Measurements from ENCODE around the gene OAS1. TPM values are rescaled to one million over a fixed set of nuclear protein-coding genes. Genes with fewer than 3 reads are reported as not detected.
"Not testable (repeated sequence)": the region's sequence is repeated elsewhere in the genome, so short reads cannot be mapped to it uniquely, and the experiment has no call there.

OAS1 gene
- total RNA-seq, 1 experiment from 2014 or later = 0.64 TPM

DNA sequence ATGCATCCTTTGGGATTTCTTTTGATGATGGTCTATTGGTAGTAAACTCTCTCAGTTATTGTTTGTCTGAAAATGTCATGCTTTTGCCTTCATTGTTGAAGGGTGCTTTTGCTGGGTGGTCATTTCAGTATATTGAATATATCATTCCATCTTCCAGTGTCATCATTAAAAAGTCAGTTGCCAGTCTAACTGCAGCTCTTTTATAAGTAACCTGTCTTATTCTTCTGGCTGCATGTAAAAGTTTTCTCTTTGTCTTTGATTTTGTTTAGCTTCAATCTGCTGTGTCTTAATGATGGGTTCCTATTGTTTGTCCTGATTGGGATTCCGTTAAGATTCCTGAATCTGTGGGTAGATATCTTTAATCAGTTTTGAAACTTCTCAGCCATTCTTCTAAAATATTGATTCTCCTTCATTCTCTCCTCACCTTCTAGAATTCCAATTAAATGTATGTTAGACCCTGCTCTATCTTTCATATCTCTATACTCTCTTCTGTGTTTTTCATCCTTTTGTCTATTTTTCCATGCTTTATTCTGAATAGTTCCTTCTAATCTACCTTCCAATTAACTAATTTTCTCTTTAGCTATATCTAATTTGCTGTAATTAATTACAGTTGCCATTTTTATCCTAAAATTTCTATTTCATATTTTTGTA, 6.4 kb downstream of the OAS1 start:
- ChIA-PET POLR2A (no interaction called here), CTCF (no interaction called here), RAD21 (ENCODE audit: low non-redundant PET in 1 of 2, low total read pairs in 2 of 2, uncharacterized antibody in 2 of 2, unreplicated experiment in 2 of 2) (no interaction called here)
- H3K9ac ChIP-seq (ENCODE audit: low read length) = no peak overlapping the region
- BruUV-seq (replicated peaks) = no TSS peak
- no peak overlapping the region for H2AFZ ChIP-seq (ENCODE audit: low read depth, low read length, poor library complexity, severe bottlenecking)
- H3K27me3 ChIP-seq (ENCODE audit: insufficient read depth, low read length) = no peaks in the 10 kb centered on the region; the same call in 1 of the 2 replicates
- H3K9me2 ChIP-seq (ENCODE audit: insufficient read depth) = no peaks in the 10 kb centered on the region
- H3K4me2 ChIP-seq (ENCODE audit: low read length) = no peak overlapping the region
- no peaks in the 10 kb centered on the region for H3K79me2 ChIP-seq (ENCODE audit: insufficient read depth, low read length)
- H3K4me1 ChIP-seq (ENCODE audit: control insufficient read depth in 1 of 2, insufficient read depth in 2 of 2, low read length in 2 of 2) = no peaks in the 10 kb centered on the region
- no peaks in the 10 kb centered on the region for H4K20me1 ChIP-seq (ENCODE audit: insufficient read depth)
- no peaks in the 10 kb centered on the region for H3K36me3 ChIP-seq (ENCODE audit: control insufficient read depth in 1 of 2, insufficient read depth in 2 of 2, low read length in 2 of 2)
- H3K27ac ChIP-seq (ENCODE audit: low read depth, low read length) = no peak overlapping the region
- TF ChIP-seq MAX (IDR thresholded peaks at IDR 0.05) (no peak), SRF (IDR thresholded peaks at IDR 0.05; ENCODE audit: low read depth) (no peak), REST (IDR thresholded peaks at IDR 0.05; ENCODE audit: low read depth) (no peak), EZH2phosphoT487 (IDR thresholded peaks at IDR 0.05; ENCODE audit: borderline replicate concordance) (no peak), TCF7L2 (IDR thresholded peaks at IDR 0.05; ENCODE audit: borderline replicate concordance, extremely low read depth, insufficient read depth, insufficient read length) (no peak), JUND (IDR thresholded peaks at IDR 0.05) (no peak), EGR1 (IDR thresholded peaks at IDR 0.05; ENCODE audit: low read depth) (no peak), RAD21 (IDR thresholded peaks at IDR 0.05; ENCODE audit: low read depth) (no peak), SIN3A (IDR thresholded peaks at IDR 0.05; ENCODE audit: low read depth) (no peak), EZH2 (IDR thresholded peaks at IDR 0.05) (no peak), ATF3 (IDR thresholded peaks at IDR 0.05) (no peak), FOSL1 (IDR thresholded peaks at IDR 0.05; ENCODE audit: low read depth) (no peak)
- TF ChIP-seq, protein P1, sequence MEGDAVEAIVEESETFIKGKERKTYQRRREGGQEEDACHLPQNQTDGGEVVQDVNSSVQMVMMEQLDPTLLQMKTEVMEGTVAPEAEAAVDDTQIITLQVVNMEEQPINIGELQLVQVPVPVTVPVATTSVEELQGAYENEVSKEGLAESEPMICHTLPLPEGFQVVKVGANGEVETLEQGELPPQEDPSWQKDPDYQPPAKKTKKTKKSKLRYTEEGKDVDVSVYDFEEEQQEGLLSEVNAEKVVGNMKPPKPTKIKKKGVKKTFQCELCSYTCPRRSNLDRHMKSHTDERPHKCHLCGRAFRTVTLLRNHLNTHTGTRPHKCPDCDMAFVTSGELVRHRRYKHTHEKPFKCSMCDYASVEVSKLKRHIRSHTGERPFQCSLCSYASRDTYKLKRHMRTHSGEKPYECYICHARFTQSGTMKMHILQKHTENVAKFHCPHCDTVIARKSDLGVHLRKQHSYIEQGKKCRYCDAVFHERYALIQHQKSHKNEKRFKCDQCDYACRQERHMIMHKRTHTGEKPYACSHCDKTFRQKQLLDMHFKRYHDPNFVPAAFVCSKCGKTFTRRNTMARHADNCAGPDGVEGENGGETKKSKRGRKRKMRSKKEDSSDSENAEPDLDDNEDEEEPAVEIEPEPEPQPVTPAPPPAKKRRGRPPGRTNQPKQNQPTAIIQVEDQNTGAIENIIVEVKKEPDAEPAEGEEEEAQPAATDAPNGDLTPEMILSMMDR (IDR thresholded peaks at IDR 0.05 in 2 of 3, conservative IDR thresholded peaks at IDR 0.05 in 1 of 3; ENCODE audit: borderline replicate concordance in 1 of 3, insufficient read depth in 1 of 3, low read depth in 2 of 3, low read length in 2 of 3) = no peak
- intact Hi-C loops (cut with micrococcal nuclease) = no loop called here
- H3K9me3 ChIP-seq (ENCODE audit: control insufficient read depth in 1 of 2, insufficient read depth in 1 of 2, low read depth in 1 of 2, low read length in 2 of 2) = no peaks in the 10 kb centered on the region
- ATAC-seq = no peak
- no peak for DNase-seq (ENCODE audit: low read depth, low spot score)
- H3K4me3 ChIP-seq (replicated peaks in 1 of 2; ENCODE audit: low read depth in 1 of 2, low read length in 2 of 2) = no peak overlapping the region

DNA sequence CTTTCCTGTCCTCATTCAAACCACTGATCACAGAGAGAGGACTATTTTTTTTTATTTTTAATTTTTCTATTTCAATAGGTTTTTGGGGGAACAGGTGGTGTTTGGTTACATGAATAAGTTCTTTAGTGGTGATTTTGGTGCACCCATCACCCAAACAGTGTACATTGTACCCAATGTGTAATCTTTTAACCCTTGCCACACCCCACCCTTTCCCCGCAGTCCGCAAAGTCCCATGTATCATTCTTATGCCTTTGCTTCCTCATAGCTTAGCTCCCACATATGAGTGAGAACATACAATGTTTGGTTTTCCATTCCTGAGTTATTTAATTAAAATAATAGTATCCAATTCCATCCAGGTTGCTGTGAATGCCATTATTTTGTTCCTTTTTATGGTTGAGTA, 7.1 kb downstream of the OAS1 start:
- DNase-seq (ENCODE audit: low read depth, low spot score); H2AFZ ChIP-seq (ENCODE audit: low read depth, low read length, poor library complexity, severe bottlenecking); BruUV-seq (replicated peaks); ATAC-seq; H3K9me3 ChIP-seq (ENCODE audit: control insufficient read depth in 1 of 2, insufficient read depth in 1 of 2, low read depth in 1 of 2, low read length in 2 of 2); POLR2A ChIA-PET; H3K27me3 ChIP-seq (ENCODE audit: insufficient read depth, low read length); H3K9me2 ChIP-seq (ENCODE audit: insufficient read depth); RAD21 ChIA-PET (ENCODE audit: low non-redundant PET in 1 of 2, low total read pairs in 2 of 2, uncharacterized antibody in 2 of 2, unreplicated experiment in 2 of 2); H3K4me1 ChIP-seq (ENCODE audit: control insufficient read depth in 1 of 2, insufficient read depth in 2 of 2, low read length in 2 of 2); H3K9ac ChIP-seq (ENCODE audit: low read length); intact Hi-C loops (cut with micrococcal nuclease); H3K4me2 ChIP-seq (ENCODE audit: low read length); H3K4me3 ChIP-seq (replicated peaks in 1 of 2; ENCODE audit: low read depth in 1 of 2, low read length in 2 of 2); CTCF ChIA-PET; H3K27ac ChIP-seq (ENCODE audit: low read depth, low read length); H4K20me1 ChIP-seq (ENCODE audit: insufficient read depth); H3K36me3 ChIP-seq (ENCODE audit: control insufficient read depth in 1 of 2, insufficient read depth in 2 of 2, low read length in 2 of 2); H3K79me2 ChIP-seq (ENCODE audit: insufficient read depth, low read length): not testable (repeated sequence)
